GM12878 (cell line): ENCODE data around the gene LYPD6. TPM values are rescaled to one million over a fixed set of nuclear protein-coding genes. Genes with fewer than 3 reads are reported as not detected.

Source experiments
- ATAC-seq: fragments of 200-7000 bp; cut with Tn5 transposase; 3 replicates; pipeline ENCODE4 v1.9.1; 2020; ENCODE audit warnings: mild to moderate bottlenecking, moderate library complexity
- BruUV-seq: library from RNA; stranded (reverse); fragments of 400-500 nt; replicated peaks from 2 replicates; lab custom pipeline; 2021; lab: Mats Ljungman, UMichigan
- CTCF ChIA-PET: fragments of 300-600 bp; sonication (Branson Sonifier 250); formaldehyde crosslinking; extraction: SDS; loops from one replicate; lab custom pipeline; 2021; ENCODE audit warnings: inconsistent platforms; lab: Yijun Ruan, JAX
- POLR2A ChIA-PET: fragments of 350-600 bp; formaldehyde crosslinking; extraction: SDS; loops from one replicate; lab custom pipeline; 2021; ENCODE audit warnings: inconsistent platforms; lab: Charles Lee
- RAD21 ChIA-PET: fragments of 300-600 bp; sonication (Branson Sonifier 250); formaldehyde crosslinking; loops from one replicate; lab custom pipeline; 2023; ENCODE audit warnings: antibody characterized with exemption; ENCODE audit not compliant: unreplicated experiment; lab: Charles Lee
- SMC1A ChIA-PET: fragments of 300-600 bp; sonication (Branson Sonifier 250); formaldehyde crosslinking; loops from one replicate; lab custom pipeline; 2023; ENCODE audit not compliant: unreplicated experiment, uncharacterized antibody; lab: Charles Lee
- DNase-seq: peaks from one replicate; pipeline ENCODE4 v3.0.0-alpha.2; 2011; ENCODE audit warnings: low read depth, low spot score
- FAIRE-seq: peaks from 3 replicates; lab custom pipeline; 2011; peaks lifted over from hg19 to GRCh38; lab: Jason Lieb, UNC
- H2AFZ ChIP-seq: 2 replicates; pipeline ENCODE4 v1.6.0; 2011; ENCODE audit warnings: low read depth, low read length, control low read depth; ENCODE audit not compliant: control insufficient read depth
- H3K27ac ChIP-seq: 2 replicates; pipeline ENCODE4 v1.5.1; 2011; ENCODE audit warnings: control low read depth; ENCODE audit not compliant: control insufficient read depth, insufficient read depth
- H3K27me3 ChIP-seq, 2 experiments: replicated peaks in 1 of 2; 2 replicates each; pipeline versions ENCODE4 v1.6.0 to v1.6.1; 2011; ENCODE audit warnings: low read length in 1 of 2; ENCODE audit not compliant: control insufficient read depth in 2 of 2, insufficient read depth in 2 of 2
- H3K36me3 ChIP-seq, 2 experiments: 2 replicates each; pipeline ENCODE4 v1.5.1; 2011; ENCODE audit warnings: low read length in 1 of 2; ENCODE audit not compliant: control insufficient read depth in 2 of 2, insufficient read depth in 2 of 2
- H3K4me1 ChIP-seq: 2 replicates; pipeline ENCODE4 v1.6.1; 2011; ENCODE audit warnings: mild to moderate bottlenecking, low read length, moderate library complexity, mixed read lengths; ENCODE audit not compliant: control insufficient read depth, insufficient read depth
- H3K4me2 ChIP-seq: 2 replicates; pipeline ENCODE4 v1.6.0; 2011; ENCODE audit warnings: control low read depth; ENCODE audit not compliant: control insufficient read depth, insufficient read depth
- H3K4me3 ChIP-seq: fragments of 200-600 bp; sonication (generic); 2 replicates; pipeline ENCODE4 v1.5.1; 2016
- H3K79me2 ChIP-seq: 2 replicates; pipeline ENCODE4 v1.6.0; 2011; ENCODE audit warnings: low read length; ENCODE audit not compliant: control insufficient read depth, insufficient read depth
- H3K9ac ChIP-seq: 2 replicates; pipeline ENCODE4 v1.8.0; 2011; ENCODE audit warnings: low read length, control low read depth, mixed read lengths; ENCODE audit not compliant: control insufficient read depth, insufficient read depth
- H3K9me3 ChIP-seq: replicated peaks from 3 replicates; pipeline ENCODE4 v1.5.1; 2011; ENCODE audit warnings: mild to moderate bottlenecking, low read length; ENCODE audit not compliant: control insufficient read depth, insufficient read depth
- H4K20me1 ChIP-seq: 2 replicates; pipeline ENCODE4 v1.6.0; 2011; ENCODE audit not compliant: control insufficient read depth, insufficient read depth
- CREM ChIP-seq: IDR thresholded peaks from 2 replicates; pipeline ENCODE4 v1.6.1; 2014; ENCODE audit warnings: antibody characterized with exemption, low read depth
- CTCF ChIP-seq, 3 experiments: IDR thresholded peaks in 2 of 3; conservative IDR thresholded peaks in 1 of 3; 2 replicates each; pipeline ENCODE4 v1.5.1; 2011; ENCODE audit warnings: low read depth in 3 of 3, low read length in 3 of 3, mild to moderate bottlenecking in 3 of 3, control low read depth in 2 of 3, moderate library complexity in 2 of 3, inconsistent platforms in 1 of 3, mixed read lengths in 1 of 3; ENCODE audit not compliant: control insufficient read depth in 2 of 3, insufficient read depth in 1 of 3; ENCODE audit errors: extremely low read depth in 1 of 3
- JUNB ChIP-seq: IDR thresholded peaks from 2 replicates; pipeline ENCODE4 v1.6.1; 2016; ENCODE audit warnings: antibody characterized with exemption, mild to moderate bottlenecking
- MYB ChIP-seq: fragments of 150-350 bp; IDR thresholded peaks from 2 replicates; pipeline ENCODE4 v1.6.1; 2014; ENCODE audit warnings: mild to moderate bottlenecking, low read depth, low read length, borderline replicate concordance
- NKRF ChIP-seq: fragments of 450-650 bp; conservative IDR thresholded peaks from 2 replicates; pipeline ENCODE4 v1.6.1; 2017; ENCODE audit warnings: mild to moderate bottlenecking, moderate library complexity
- ZBED1 ChIP-seq: IDR thresholded peaks from 2 replicates; pipeline ENCODE4 v1.6.1; 2016; ENCODE audit warnings: borderline replicate concordance
- ZBTB4 ChIP-seq: fragments of 450-650 bp; formaldehyde crosslinking; IDR thresholded peaks from 2 replicates; pipeline ENCODE4 v1.4.0; 2022; ENCODE audit warnings: mild to moderate bottlenecking, moderate library complexity
- WGBS: methylation state at CpG from one replicate; pipeline ENCODE4 v1.1.6; 2016; ENCODE audit warnings: low lambda C conversion rate; ENCODE audit not compliant: insufficient replicate concordance, insufficient coverage; ENCODE audit errors: missing lambda C conversion rate; 5-methylcytosine and 5-hydroxymethylcytosine counted together
- in situ Hi-C: fragments of 300-500 bp; cut with MboI; formaldehyde crosslinking; loops from 9 replicates; pipeline ENCODE4 v1.14.3; 2018; ENCODE audit warnings: mixed read lengths
- intact Hi-C: fragments of 100-400 bp; cut with micrococcal nuclease; formaldehyde crosslinking; loops from one replicate; pipeline ENCODE4 v1.14.2; 2022; ENCODE audit not compliant: unreplicated experiment
- polyA plus RNA-seq, 11 experiments: library from polyadenylated mRNA; depleted of rRNA in 4 of 11; unstranded in 6 of 11; stranded (reverse) in 5 of 11; fragments of >200 nt; fragmentation: Nextera tagmentation in 4 of 11; fragmentation: Illumina TruSeq in 1 of 11; extraction: Ambion mirVana in 4 of 11; extraction: Trizol in 1 of 11; gene quantifications; 1 replicate in 1 of 11; 2 replicates in 10 of 11; pipeline versions ENCODE4 v1.2.1 to v1.2.3, GENCODE V29; 2011 to 2016; ENCODE audit warnings: inconsistent platforms in 2 of 11, missing spikeins in 2 of 11, low read depth in 1 of 11
- total RNA-seq, 4 experiments: library from RNA; depleted of rRNA in 3 of 4; stranded (reverse); fragments of >200 nt in 3 of 4; fragmentation: Illumina TruSeq in 1 of 4; extraction: Trizol in 1 of 4; gene quantifications; 2 replicates each; pipeline versions ENCODE4 v1.2.1 to v1.2.3, GENCODE V29; 2013 to 2021

The LYPD6 gene
- total and polyA plus RNA-seq, 10 of the 15 experiments (the other 5 are each of a cell fraction or from before 2014, with no cell fraction given), result not detected

GRCh38 chr2:149342509-149342908 lies 12.1 kb downstream of the LYPD6 start:
- in situ Hi-C loops, result no loop called here
- SMC1A ChIA-PET, result interaction anchor here (1.5 kb wide), 1 partner anchor 28 kb away, joined by 3 read pairs; no protein-coding TSS in a partner anchor
- Histone ChIP-seq H3K4me2 (no peak overlapping the region), H3K36me3 (no peaks in the 10 kb centered on the region), H2AFZ (no peak overlapping the region), H3K9ac (no peak overlapping the region), H3K9me3 (no peaks in the 10 kb centered on the region), H3K4me1 (no peaks in the 10 kb centered on the region), H3K79me2 (no peaks in the 10 kb centered on the region), H3K4me3 (no peak overlapping the region), H4K20me1 (no peaks in the 10 kb centered on the region), H3K27me3 (no peaks in the 10 kb centered on the region), H3K27ac (no peak overlapping the region)
- 0% methylated on average over 1 of the region's 1 CpG for WGBS
- no peak for ATAC-seq
- POLR2A ChIA-PET, result no interaction called here
- CTCF ChIA-PET, result no interaction called here
- FAIRE-seq, result no peak
- BruUV-seq, result no TSS peak
- TF ChIP-seq NKRF (no peak), CREM (no peak), MYB (no peak), JUNB (no peak), ZBED1 (no peak), ZBTB4 (CRISPR knock-in tag) (no peak), CTCF (IDR thresholded peaks at IDR 0.05 in 2 of 3, conservative IDR thresholded peaks at IDR 0.05 in 1 of 3; ENCODE audit: control insufficient read depth in 2 of 3, extremely low read depth in 1 of 3, insufficient read depth in 1 of 3, low read depth in 3 of 3, low read length in 3 of 3) (no peak)
- intact Hi-C loops, result no loop called here
- RAD21 ChIA-PET, result no interaction called here
- no peak for DNase-seq
